Omental fat pad (tissue), 4 donors: ENCODE measurements around the gene PCBD2. TPM values are rescaled to one million over a fixed set of nuclear protein-coding genes. Genes with fewer than 3 reads are reported as not detected.

Source experiments
- ATAC-seq: fragments of 150-250 bp; one replicate; pipeline ENCODE4 v1.9.1; 2016; ENCODE audit warnings: mild to moderate bottlenecking, moderate library complexity; ENCODE audit not compliant: low FRiP score
- DNase-seq: peaks from one replicate; pipeline ENCODE4 v3.0.0-alpha.2; 2019; ENCODE audit warnings: low spot score
- small RNA-seq: library from RNA; depleted of rRNA; stranded (forward); fragments of <200 nt; gene quantifications from one replicate; pipeline ENCODE3, GENCODE V24; 2016
- total RNA-seq, 4 donors: library from RNA; depleted of rRNA; stranded (reverse); fragments of >200 nt; gene quantifications; one replicate each; pipeline ENCODE4 v1.1.0, GENCODE V29; 2016
- TF ChIP-seq, protein P1 (sequence below), 3 donors: fragments of 450-650 bp; IDR thresholded peaks; one replicate each; pipeline ENCODE4 v1.5.1; 2016 to 2017; ENCODE audit warnings: antibody characterized with exemption in 3 of 3, mild to moderate bottlenecking in 3 of 3, moderate library complexity in 2 of 3

The PCBD2 gene
- total RNA-seq, 4 donors from 2014 or later = 5.4 to 10.3 (median 7.3) TPM

DNA sequence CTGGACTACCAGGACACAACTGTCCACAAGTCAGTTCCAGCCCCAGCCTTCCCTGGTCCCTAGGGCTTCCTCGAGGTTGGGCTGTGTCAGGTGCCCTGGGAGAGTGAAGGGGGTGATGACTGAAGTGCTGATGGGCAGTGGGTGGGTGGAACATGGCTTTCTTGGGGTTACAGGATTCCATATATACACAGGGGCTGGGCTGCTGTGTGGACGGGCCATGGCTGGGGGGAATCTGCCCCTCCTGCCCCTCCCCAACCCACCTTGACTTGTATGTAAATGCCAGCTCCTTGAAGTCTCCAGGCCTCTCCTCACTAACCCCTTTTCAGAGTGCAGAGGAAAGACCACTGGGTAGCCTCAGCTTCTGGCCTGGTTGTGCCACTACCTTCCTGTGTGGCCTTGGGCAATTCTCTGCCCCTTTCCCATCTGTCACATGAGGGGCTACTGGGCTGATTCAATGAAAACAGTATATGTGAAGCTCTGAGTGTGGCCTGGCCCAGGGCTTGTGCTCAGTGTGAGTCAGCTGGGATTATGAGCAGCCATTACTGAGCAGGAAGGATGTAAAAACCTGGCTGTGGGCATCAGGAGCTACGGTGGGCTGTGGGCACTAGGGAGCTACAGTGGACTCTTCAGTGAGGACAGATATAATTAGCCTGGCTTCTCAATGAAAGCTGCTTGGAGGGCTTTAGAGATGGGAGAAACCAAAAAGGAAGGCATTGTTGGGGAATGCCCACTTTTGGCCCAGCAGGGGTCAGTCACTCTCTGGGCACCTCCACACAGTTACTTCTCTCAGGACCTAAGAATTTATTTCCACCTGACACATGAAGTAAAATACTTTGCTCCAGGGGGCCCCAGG lies 105.8 kb downstream of the PCBD2 start:
- ATAC-seq (no peak), DNase-seq (no peak)
- TF ChIP-seq, protein P1, sequence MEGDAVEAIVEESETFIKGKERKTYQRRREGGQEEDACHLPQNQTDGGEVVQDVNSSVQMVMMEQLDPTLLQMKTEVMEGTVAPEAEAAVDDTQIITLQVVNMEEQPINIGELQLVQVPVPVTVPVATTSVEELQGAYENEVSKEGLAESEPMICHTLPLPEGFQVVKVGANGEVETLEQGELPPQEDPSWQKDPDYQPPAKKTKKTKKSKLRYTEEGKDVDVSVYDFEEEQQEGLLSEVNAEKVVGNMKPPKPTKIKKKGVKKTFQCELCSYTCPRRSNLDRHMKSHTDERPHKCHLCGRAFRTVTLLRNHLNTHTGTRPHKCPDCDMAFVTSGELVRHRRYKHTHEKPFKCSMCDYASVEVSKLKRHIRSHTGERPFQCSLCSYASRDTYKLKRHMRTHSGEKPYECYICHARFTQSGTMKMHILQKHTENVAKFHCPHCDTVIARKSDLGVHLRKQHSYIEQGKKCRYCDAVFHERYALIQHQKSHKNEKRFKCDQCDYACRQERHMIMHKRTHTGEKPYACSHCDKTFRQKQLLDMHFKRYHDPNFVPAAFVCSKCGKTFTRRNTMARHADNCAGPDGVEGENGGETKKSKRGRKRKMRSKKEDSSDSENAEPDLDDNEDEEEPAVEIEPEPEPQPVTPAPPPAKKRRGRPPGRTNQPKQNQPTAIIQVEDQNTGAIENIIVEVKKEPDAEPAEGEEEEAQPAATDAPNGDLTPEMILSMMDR (IDR thresholded peaks at IDR 0.05) = no peak

DNA sequence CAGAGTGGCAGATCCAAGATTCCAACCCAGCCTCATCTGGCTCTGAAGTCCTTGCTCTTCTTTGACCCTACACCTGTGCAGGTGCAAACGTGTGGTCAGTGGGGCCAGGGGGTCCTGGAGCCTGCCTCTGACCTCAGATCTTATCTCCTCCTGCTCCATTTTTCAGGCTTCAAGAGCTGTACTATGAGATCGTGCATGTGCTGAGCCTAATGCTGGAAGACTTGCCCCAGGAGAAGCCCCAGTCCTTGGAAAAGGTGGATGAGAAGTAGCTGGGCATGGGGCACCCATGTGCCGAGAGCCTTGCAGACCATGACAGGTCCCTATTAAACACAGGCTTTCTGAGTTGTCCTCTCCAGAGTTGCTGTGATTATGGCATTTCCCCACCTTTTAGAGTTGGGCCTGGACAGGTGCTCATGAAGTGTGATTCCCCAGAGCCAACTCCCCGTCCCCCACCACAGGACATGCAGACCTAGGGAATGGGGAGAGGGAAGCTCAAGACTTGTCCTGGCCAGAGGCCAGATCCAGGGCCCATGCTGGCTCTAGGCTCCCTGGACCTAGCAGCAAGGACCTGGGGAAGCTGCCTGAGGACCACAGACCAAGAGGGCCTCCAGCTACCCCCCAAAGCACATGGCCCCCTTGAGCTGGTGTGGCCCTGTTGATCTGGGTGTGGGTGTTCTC lies 106.6 kb downstream of the PCBD2 start:
- DNase-seq = no peak
- ATAC-seq = no peak
- TF ChIP-seq, protein P1 (IDR thresholded peaks at IDR 0.05) = no peak

DNA sequence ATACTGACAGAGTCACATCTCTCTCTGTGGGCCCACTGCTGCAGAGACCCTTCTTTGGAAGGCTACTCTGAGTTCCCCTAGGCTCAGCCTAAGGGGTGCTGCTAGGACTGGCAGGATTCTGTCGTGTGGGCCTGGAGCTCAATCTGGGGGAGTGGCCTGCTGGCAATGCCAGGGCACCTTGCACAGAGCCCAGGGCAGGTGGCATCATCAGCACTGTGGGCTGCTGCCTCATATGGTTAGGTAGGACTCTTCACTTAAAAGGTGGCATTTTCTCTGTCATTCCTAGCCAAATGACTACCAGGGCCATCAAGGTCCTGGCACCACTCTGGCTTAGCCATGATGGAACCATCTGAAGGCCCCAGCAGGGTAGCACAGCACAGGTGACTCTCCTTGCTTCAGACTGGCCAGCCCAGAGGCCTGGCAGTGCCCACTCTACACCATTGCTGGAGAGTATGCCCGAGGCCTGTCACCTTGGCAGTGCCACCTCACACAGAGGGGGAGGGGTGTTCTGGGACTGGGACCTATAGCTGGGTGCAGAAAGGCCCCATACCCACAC lies 107.2 kb downstream of the PCBD2 start:
- TF ChIP-seq, protein P1 (IDR thresholded peaks at IDR 0.05) = no peak
- DNase-seq = no peak
- ATAC-seq = no peak

Small RNAs within 50 kb of the gene (small RNA-seq; reads per million reads assigned to genes)
- gene MIR4461 = not detected
- not detected for gene MTND3P25
- gene MTND4LP30 = not detected

Other genes starting within 250 kb of the PCBD2 start
- gene CAMLG, start 166.6 kb upstream of the PCBD2 start, total RNA-seq = 10 to 100 TPM; 27.0 to 40.4 (median 31.0) TPM
- gene DDX46, start 146.4 kb upstream of the PCBD2 start, total RNA-seq = 10 to 100 TPM; 29.4 to 48.5 (median 39.3) TPM
- gene C5orf24, start 59.2 kb upstream of the PCBD2 start, total RNA-seq = 10 to 100 TPM; 36.1 to 56.0 (median 45.9) TPM
- gene TXNDC15, start 30.8 kb upstream of the PCBD2 start, total RNA-seq = 10 to 100 TPM; 53.4 to 78.5 (median 70.0) TPM
- under 1 TPM in 2 of 4 donors, not detected in 2; 0.46 to 0.48 TPM for gene CATSPER3, start 62.8 kb downstream of the PCBD2 start, total RNA-seq
- 1 to 10 TPM in 2 of 4 donors, under 1 TPM in 1, not detected in 1; 0.74 to 3.7 (median 1.2) TPM for gene PITX1, start 129.1 kb downstream of the PCBD2 start, total RNA-seq